ENCODE results near the gene RIPK3.
"Not testable (repeated sequence)": the region's sequence is repeated elsewhere in the genome, so short reads cannot be mapped to it uniquely, and the experiment has no call there.

Gene RIPK3

DNA sequence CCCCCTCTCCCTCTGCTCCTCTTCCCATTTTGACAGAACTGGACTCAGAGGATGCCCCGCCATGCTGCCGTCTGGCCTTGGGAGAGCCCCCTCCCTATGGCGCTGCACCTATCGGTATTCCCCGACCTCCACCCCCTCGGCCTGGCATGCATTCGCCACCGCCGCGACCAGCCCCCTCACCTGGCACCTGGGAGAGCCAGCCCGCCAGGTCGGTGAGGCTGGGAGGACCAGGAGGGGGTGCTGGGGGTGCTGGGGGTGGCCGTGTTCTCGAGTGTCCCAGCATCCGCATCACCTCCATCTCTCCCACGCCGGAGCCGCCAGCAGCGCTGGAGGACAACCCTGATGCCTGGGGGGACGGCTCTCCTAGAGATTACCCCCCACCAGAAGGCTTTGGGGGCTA is 29.7 kb upstream of the RIPK3 start:
- DNase-seq: no peak

- DNase-seq: peak in 1 of 2 experiments; percentile 25
These were observed 28.9 kb upstream of the RIPK3 start for GRCh38 chr14:24368562-24369252.

DNA sequence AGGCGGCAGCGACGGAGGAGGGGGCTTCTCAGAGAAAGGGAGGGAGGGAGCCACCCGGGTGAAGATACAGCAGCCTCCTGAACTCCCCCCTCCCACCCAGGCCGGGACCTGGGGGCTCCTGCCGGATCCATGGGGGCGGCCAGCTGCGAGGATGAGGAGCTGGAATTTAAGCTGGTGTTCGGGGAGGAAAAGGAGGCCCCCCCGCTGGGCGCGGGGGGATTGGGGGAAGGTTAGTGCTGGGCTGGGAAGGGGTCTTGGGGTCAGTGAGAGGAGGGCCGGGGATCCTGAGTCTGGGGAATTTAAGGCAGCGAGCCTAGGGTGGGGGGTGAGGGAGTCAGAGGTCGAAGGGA is 28.4 kb upstream of the RIPK3 start:
- DNase-seq: no peak

DNA sequence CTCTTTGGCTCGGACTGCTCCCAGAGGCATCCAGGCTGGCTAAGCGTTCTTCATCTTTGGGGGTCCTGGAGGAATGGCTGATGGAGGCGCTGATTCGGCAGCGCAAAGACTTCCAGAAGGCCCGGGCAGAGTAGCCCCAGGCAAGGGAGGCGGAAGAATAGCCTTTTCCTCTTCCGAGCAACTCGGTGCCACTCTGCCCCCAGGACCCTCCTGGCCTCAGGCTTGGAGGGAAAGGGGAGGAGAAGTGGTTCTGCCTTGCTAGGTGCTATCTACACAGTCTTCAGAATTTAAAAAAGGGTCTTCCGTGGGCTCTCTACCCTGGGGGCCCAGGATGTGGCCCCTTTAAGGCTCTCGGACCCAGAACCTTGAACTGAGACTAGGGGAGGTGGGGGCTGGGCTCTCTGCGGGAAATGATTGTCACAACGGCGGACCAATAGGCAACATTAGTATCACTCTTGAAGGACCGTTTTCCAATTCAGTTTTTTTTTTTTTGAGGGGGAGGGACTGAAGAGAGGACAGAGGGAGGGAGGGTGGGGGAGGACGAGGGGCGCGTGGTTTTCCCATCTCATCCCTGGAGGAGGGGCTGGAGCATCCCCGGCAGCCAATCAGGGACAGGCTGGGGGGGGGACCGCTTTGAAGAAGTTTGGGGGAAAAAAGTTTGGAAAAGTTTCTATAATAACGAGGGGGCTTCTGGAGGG is 27.9 kb upstream of the RIPK3 start, which contains the start of gene NFATC4:
TSS of gene NFATC4 (plus strand) at position 671 of the 698 bp plus-strand sequence. CDS start 157 bp downstream, outside the sequence.
- no peak for DNase-seq

DNA sequence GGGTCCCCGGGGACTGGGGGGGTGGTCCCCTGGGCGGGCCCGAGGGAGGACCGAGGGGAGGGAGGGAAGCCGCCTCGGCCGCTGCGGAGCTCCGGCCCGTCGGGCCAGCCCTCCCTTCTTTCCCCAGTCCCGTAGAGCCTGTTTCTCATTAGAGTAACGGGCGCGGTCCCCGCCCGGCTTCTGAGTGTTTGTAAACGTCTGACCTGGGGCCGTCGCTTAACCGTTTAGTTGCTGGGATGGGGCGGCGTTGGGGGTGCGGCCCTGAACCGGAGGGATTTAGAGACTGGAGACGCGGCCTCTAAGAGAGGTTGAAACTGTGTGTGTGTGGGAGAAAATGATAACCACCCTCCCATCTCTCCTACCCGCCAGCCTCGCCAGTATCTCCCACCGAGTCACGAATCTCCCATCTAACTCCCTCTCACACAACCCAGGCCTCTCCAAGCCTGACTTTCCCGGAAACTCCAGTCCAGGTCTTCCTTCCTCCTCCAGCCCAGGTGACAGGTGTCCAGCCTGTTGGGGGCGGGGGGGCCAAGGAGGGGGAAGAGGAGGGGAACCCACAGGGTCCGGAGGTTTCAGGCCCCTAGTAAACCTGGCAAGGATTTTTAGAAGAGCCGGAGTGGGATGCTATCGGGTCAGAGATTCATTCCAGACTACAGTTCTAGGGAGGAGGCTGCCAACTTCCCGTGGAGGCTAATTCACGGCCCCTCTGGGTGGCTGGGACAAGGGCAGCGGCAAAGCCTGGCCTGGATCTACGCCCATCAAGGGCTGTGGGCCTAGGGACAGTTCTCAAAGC is 27.1 kb upstream of the RIPK3 start:
- no peak for DNase-seq

GRCh38 chr14:24366413-24366720 is 26.6 kb upstream of the RIPK3 start:
- no peak for DNase-seq

DNA sequence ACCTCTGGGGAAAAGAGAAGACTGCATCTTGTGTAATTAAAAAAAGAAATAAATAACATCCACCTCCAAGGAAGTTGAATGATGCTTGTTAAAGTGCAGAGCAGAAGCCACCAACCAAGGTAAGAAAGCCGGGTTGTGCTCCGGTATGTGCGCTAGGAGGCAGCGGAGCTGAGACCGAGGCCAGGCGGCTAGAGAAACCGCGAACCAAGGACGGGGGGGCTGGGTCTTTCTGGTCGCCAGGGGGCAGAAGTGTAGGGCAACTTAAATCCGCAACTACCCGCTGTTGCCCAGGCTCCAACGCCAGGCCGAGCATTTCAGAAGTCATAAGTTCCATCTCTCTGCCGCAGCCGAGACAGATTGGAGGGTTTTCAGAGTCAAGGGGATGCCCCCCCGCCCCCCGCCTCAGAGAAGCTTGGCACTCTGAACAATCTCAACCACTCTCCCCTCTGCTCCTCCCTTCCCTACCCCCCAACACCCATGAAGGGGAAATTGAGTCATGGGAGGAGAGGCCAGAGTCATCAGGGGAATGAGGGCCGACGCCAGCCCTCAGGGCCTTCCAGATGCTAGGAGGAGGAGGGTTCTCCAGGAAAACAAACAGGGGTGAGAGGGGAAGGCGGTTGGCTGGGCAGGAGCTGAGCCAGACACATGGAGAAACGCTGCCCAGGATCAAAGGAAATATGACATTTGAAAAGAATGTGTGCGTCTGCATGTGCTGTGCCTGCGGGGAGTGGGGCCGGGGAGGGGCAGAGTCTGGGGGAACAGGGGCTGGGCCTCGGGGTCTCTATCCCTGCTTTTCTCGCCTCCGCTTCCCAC is 26.0 kb upstream of the RIPK3 start:
- peak; percentile 42 to 51 for DNase-seq

DNA sequence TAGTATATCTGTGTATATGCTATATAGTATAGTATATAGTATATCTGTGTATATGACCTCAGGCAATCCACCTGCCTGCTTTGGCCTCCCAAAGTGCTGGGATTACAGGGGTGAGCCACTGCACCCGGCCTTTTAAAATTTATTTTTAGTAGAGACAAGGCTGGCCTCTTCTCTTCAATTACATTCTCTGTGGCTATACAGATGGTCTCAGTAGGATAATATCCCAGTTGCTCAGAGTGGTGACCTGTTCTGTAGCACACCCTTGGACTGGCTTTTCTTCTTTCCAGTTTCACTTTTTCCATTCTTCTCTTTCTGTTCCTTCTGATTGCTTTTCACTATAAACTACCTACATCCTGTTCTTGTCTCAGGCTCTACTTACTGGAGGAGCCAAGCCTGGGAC is 25.1 kb upstream of the RIPK3 start:
- no peak for DNase-seq

GRCh38 chr14:24363401-24363800 is 23.6 kb upstream of the RIPK3 start:
- no peak for DNase-seq

DNA sequence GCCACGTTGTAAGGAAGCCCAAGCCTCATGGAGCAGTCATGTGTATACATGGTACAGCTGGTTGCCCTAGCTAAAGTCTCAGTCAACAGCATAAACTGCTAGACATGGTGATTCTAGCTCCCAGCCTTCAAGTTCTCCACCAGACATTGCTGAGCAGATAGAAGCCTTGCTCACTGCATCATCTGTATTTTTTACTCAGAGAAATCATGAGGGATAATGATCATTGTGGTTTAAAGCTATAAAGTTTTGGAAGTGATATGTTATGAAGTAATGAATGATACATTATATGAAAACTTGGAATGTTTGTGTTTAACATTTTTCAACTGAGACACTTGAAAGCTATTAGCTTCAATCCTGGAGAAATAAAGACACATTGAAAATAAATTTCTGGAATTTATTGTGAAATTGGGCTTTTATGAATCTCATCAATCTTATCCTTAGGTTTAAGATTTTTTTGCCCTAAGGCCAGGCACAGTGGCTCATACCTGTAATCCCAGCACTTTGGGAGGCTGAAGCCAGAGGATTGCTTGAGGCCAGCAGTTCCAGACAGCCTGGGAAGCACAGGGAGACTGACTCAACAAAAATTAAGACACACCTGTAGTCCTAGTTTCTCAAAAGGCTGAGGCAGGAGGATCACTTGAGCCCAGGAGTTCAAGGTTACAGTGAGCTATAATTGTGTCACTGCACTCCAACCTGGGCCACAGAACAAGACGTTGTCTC is 22.6 kb upstream of the RIPK3 start:
- DNase-seq: no peak

DNA sequence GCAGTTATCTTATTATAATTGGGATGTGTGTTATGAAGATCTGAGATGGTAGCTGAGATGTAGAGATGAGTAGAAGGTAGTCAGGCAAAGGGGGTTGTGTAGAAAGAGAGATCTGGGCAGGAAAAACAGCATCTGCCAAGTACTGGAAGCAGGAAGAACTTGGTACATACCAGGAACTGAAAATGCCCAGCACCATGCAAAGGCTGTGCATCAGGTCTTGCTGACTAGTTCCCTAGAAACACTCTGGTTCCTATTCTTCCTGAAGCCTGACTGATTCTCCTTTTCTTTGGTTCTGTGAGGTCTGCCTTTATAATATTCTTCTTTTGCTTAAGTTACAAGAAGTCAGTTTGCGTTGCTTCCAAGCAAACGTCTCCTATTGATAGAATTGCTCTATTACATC is 21.5 kb upstream of the RIPK3 start:
- no peak for DNase-seq

DNA sequence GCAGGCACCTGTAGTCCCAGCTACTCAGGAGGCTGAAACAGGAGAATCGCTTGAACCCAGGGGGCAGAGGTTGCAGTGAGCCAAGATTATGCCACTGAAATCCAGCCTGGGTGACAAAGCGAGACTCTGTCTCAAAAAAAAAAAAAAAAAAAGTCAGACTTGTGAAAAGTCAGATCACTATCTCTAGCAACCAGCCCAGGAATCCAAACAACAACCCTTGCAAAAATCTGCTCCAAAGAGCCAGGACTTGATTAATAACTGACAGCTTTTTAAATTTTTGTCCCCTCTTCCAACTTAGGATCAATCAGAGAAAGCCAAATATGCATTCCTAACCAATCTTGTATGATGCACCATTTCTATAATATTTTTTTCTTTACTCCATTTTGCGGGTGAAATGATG is 20.5 kb upstream of the RIPK3 start:
- no peak for DNase-seq

DNA sequence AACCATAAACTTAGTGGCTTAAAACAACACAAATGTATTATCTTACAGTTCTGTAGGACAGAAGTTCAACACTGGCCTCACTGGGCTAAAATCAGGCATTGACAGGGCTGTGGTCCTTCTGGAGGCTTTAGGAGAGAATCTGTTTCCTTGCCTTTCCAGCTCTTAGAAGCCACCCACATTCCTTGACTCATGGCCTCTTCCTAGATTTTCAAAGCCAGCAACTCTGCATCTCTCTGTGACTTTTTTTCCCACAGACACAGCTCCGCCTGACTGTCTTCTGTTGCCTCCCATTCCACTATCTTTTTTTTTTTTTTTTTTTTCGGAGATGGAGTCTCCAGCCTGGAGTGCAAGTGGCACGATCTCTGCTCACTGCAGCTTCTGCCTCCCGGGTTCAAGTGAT is 16.4 kb upstream of the RIPK3 start:
- no peak for DNase-seq

DNA sequence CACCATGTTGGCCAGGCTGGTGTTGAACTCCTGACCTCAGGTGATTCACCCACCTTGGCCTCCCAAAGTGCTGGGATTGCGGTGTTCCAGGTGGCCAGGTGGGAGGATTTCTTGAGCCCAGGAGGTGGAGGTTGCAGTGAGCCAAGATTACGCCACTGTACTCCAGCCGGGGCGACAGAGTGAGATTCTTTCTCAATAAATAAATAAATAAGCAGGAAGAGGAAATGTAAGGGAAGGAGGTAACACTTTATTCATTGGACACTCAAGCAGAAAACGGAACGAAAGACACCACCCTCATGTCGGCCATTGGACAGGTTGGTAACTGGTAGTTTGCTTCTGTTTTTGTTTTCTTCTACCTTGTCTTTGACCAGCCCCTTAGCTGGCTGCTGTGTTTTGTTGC is 15.2 kb upstream of the RIPK3 start:
- DNase-seq: no peak

- DNase-seq: not testable (repeated sequence)
These were observed 14.7 kb upstream of the RIPK3 start for GRCh38 chr14:24354482-24354825.

DNA sequence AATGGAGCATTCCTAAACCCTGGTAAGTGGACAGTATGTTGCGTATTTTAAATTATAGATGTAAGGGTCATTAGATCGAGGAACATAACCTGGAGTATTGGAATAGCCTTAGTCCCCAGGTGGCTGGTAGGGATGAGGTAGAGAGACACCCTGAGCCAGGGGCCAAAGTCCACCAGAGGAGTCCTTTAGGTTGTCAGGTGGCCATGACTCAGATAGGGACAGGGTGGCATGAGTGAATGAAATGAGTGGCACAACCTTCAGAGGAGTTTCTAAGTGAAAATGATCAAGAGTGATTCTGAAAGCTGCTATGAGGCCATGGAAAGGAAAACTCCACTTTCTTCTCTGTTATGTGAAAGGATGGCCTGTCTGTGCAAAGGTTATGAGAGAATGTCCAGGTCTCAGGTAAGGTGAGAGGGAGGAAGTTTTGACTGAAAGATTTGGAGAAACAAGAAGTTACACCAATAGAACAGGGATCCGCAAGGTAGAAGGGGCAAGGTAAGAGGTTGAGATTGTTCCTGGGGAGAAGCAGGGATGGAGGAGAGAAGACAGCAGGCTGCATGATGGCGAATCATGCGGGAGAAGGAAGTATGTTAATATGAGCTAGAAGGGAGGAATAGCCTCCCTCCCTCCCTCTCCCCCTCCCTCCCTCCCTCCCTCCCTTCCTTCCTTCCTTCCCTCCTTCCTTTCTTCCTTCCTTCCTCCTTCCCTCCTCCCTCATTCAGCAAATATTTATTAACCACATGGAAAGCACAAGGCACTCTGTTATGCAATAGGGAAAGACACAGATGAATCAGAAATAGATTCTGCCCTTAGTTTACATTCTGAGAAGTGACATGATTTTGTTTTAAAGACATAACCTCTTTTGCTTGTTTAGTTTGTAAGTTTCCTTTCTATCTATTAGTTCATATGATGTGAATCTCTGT is 14.0 kb upstream of the RIPK3 start:
- no peak for DNase-seq

DNA sequence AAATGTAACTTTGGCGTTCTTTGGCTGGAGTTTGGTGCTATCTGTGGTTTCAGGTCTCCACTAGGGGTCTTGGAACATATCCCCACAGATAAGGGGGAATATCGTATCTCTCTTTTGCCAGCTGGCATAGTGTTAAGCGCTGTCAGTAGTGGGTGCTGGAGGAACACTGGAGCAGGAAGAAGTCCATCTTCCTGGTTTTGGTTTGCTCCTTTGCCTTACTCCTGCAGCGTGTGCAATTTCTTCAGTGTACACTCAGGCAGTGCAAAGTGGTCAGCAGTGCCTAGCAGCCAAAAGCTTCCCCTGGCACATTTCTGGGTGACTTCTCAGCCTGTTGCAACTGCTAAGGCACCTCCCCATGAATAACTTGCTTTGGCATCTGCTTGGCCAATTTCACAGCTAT is 11.7 kb upstream of the RIPK3 start:
- DNase-seq: no peak

- no peak for DNase-seq
These were observed 10.0 kb upstream of the RIPK3 start for GRCh38 chr14:24349742-24350141.

- DNase-seq: no peak
These were observed 8.4 kb upstream of the RIPK3 start for GRCh38 chr14:24348186-24348585.

- DNase-seq: no peak
These were observed 7.3 kb upstream of the RIPK3 start for GRCh38 chr14:24347134-24347533.

All from activated CD4-positive, alpha-beta T cell treated with anti-CD3 and anti-CD28 coated beads, Interleukin-2, amount 50 U/mL, for 4 hours (primary cell).